Right atrium auricular region (tissue), 2 donors: ENCODE data around the gene GPR156. TPM values are rescaled to one million over a fixed set of nuclear protein-coding genes. Genes with fewer than 3 reads are reported as not detected.

Experiments used
- DNase-seq: peaks from one replicate; pipeline ENCODE4 v3.0.0-alpha.2; 2019; ENCODE audit warnings: low spot score
- H3K27ac ChIP-seq, 2 donors: fragments of 200-600 bp; sonication (generic); 1 replicate in 1 of 2; 2 replicates in 1 of 2; pipeline ENCODE4 v1.5.1; 2016 to 2019
- H3K27me3 ChIP-seq, 2 donors: fragments of 200-600 bp; sonication (generic); one replicate each; pipeline versions ENCODE4 v1.5.1 to v1.6.0; 2017 to 2019
- H3K36me3 ChIP-seq: fragments of 200-600 bp; sonication (generic); one replicate; pipeline ENCODE4 v1.5.1; 2016
- H3K4me1 ChIP-seq, 2 donors: fragments of 200-600 bp; sonication (generic); one replicate each; pipeline versions ENCODE4 v1.5.1 to v1.6.0; 2017 to 2019
- H3K4me3 ChIP-seq, 2 donors: fragments of 200-600 bp; sonication (generic); 1 replicate in 1 of 2; 2 replicates in 1 of 2; pipeline ENCODE4 v1.5.1; 2017 to 2019; ENCODE audit warnings: mild to moderate bottlenecking in 1 of 2, moderate library complexity in 1 of 2
- H3K9me3 ChIP-seq, 2 donors: fragments of 200-600 bp; sonication (generic); one replicate each; pipeline ENCODE4 v1.5.1; 2019
- total RNA-seq, 2 donors: library from RNA; depleted of rRNA; stranded (reverse); fragments of >200 nt; gene quantifications; one replicate each; pipeline ENCODE4 v1.1.0, GENCODE V29; 2016
- TF ChIP-seq, protein P1 (sequence below), 2 donors: fragments of 200-600 bp; sonication (generic); IDR thresholded peaks; one replicate each; pipeline ENCODE4 v1.5.1; 2019; ENCODE audit warnings: antibody characterized with exemption in 2 of 2

Gene GPR156
- total RNA-seq, 2 donors from 2014 or later, result 0.35 to 0.74 TPM

- Histone ChIP-seq H3K4me1 (peaks cover 0 to 17% of the 10 kb centered on the region in 2 donors), H3K4me3 (no peak overlapping the region), H3K36me3 (no peaks in the 10 kb centered on the region), H3K27me3 (no peaks in the 10 kb centered on the region), H3K9me3 (no peaks in the 10 kb centered on the region), H3K27ac (no peak overlapping the region)
- no peak for DNase-seq
- TF ChIP-seq, protein P1, sequence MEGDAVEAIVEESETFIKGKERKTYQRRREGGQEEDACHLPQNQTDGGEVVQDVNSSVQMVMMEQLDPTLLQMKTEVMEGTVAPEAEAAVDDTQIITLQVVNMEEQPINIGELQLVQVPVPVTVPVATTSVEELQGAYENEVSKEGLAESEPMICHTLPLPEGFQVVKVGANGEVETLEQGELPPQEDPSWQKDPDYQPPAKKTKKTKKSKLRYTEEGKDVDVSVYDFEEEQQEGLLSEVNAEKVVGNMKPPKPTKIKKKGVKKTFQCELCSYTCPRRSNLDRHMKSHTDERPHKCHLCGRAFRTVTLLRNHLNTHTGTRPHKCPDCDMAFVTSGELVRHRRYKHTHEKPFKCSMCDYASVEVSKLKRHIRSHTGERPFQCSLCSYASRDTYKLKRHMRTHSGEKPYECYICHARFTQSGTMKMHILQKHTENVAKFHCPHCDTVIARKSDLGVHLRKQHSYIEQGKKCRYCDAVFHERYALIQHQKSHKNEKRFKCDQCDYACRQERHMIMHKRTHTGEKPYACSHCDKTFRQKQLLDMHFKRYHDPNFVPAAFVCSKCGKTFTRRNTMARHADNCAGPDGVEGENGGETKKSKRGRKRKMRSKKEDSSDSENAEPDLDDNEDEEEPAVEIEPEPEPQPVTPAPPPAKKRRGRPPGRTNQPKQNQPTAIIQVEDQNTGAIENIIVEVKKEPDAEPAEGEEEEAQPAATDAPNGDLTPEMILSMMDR (IDR thresholded peaks at IDR 0.05), result no peak
Measured at GRCh38 chr3:120143676-120144075, 141.3 kb downstream of the GPR156 start.

- no peaks in the 10 kb centered on the region for H3K9me3 ChIP-seq
- no peak overlapping the region for H3K4me3 ChIP-seq
- TF ChIP-seq, protein P1 (IDR thresholded peaks at IDR 0.05), result no peak
- no peaks in the 10 kb centered on the region for H3K27me3 ChIP-seq
- H3K36me3 ChIP-seq, result no peaks in the 10 kb centered on the region
- no peak for DNase-seq
- H3K27ac ChIP-seq, result no peak overlapping the region
- peaks cover 0 to 3% of the 10 kb centered on the region in 2 donors for H3K4me1 ChIP-seq
Measured at GRCh38 chr3:120142236-120142635, 142.8 kb downstream of the GPR156 start.

DNA sequence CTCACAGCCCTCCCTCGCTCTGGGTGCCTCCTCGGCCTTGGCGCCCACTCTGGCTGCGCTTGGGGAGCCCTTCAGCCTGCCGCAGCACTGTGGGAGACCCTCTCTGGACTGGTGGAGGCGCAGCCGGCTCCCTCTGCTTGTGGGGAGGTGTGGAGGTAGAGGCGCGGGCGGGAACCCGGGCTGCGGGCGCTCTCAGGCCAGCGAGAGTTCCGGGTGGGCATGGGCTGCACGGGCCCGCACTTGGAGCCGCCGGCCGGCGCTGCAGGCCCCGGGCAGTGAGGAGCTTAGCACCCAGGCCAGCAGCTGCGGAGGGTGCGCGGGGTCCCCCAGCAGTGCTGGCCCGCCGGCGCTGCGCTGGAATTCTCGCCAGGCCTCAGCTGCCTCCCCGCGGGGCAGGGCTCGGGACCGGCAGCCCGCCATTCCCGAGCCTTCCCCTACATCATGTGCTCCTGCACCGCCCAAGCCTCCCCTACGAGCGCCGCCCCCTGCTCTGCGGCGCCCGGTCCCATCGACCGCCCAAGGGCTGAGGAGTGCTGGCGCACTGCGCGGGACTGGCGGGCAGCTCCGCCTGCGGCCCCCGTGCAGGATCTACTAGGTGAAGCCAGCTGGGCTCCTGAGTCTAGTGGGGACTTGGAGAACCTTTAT, 144.8 kb downstream of the GPR156 start:
- no peaks in the 10 kb centered on the region for H3K36me3 ChIP-seq
- TF ChIP-seq, protein P1 (IDR thresholded peaks at IDR 0.05), result no peak
- no peak overlapping the region for H3K27ac ChIP-seq
- H3K9me3 ChIP-seq, result no peaks in the 10 kb centered on the region
- H3K27me3 ChIP-seq, result no peaks in the 10 kb centered on the region
- no peak for DNase-seq
- H3K4me1 ChIP-seq, result no peaks in the 10 kb centered on the region
- no peak overlapping the region for H3K4me3 ChIP-seq

GRCh38 chr3:120139140-120139539, 145.9 kb downstream of the GPR156 start:
- TF ChIP-seq, protein P1 (IDR thresholded peaks at IDR 0.05), result no peak
- no peak for DNase-seq
- no peak overlapping the region for H3K4me3 ChIP-seq

DNA sequence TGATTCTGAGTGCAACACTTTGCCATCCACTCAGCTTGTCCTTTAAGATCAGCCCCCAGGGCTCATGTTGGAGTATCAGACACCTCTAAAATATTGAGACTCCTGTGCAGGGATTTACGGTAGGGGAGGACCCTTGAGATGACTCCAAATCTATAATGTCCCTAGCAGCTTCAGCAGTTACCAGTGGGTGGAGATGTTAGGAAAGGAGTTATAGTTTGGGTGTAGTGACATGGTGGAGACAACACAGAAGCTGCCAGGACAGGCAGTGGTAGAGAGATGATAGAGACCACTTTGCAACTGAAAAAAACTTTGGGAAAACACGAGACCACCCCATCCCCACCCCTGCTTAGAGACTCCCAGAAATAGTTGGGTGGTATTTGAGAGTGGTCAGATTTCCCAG, 147.5 kb downstream of the GPR156 start:
- H3K36me3 ChIP-seq, result no peaks in the 10 kb centered on the region
- TF ChIP-seq, protein P1 (IDR thresholded peaks at IDR 0.05), result no peak
- no peak overlapping the region for H3K27ac ChIP-seq
- no peaks in the 10 kb centered on the region for H3K4me1 ChIP-seq
- no peaks in the 10 kb centered on the region for H3K27me3 ChIP-seq
- H3K4me3 ChIP-seq, result no peak overlapping the region
- H3K9me3 ChIP-seq, result no peaks in the 10 kb centered on the region
- DNase-seq, result no peak

More at GRCh38 chr3:120139140-120139539, 145.9 kb downstream of the GPR156 start:
- no peaks in the 10 kb centered on the region for H3K36me3 ChIP-seq
- no peak overlapping the region for H3K27ac ChIP-seq
- H3K4me1 ChIP-seq, result no peaks in the 10 kb centered on the region
- no peaks in the 10 kb centered on the region for H3K9me3 ChIP-seq
- no peaks in the 10 kb centered on the region for H3K27me3 ChIP-seq

DNA sequence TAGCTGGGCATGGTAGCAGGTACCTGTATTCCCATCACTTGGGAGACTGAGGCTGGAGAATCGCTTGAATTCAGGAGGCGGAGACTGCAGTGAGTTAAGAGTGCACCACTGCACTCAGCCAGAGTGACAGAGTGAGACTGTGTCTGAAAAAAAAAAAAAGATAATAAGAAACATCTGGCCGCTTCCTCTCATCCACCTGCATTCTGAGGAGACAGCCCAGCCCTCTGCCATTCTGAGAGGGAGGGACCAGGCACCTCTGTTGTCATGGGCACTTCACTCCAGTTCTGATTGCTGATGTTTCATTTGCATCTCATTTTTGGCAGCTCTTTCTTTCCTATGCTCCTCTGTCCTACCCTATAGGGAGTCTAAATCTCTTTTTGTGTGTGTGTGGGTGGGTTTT, 154.4 kb downstream of the GPR156 start:
- Histone ChIP-seq H3K4me1 (no peaks in the 10 kb centered on the region), H3K27ac (no peak overlapping the region), H3K27me3 (no peaks in the 10 kb centered on the region), H3K9me3 (no peaks in the 10 kb centered on the region), H3K4me3 (no peak overlapping the region), H3K36me3 (no peaks in the 10 kb centered on the region)
- TF ChIP-seq, protein P1 (IDR thresholded peaks at IDR 0.05), result no peak
- DNase-seq, result no peak
